Keratinocyte (primary cell): Measurements from ENCODE around the gene IRGC. TPM values are rescaled to one million over a fixed set of nuclear protein-coding genes. Genes with fewer than 3 reads are reported as not detected.

Experiments
- DNase-seq: peaks from one replicate; pipeline ENCODE4 v3.0.0-alpha.2; 2011; ENCODE audit warnings: low read depth, missing footprints, low spot score
- FAIRE-seq: peaks from 2 replicates; lab custom pipeline; 2011; peaks lifted over from hg19 to GRCh38; lab: Jason Lieb, UNC
- H2AFZ ChIP-seq: 2 replicates; pipeline ENCODE4 v1.6.0; 2012; ENCODE audit warnings: low read length, control low read depth, inconsistent platforms; ENCODE audit not compliant: control insufficient read depth
- H3K27ac ChIP-seq: 2 replicates; pipeline ENCODE4 v1.5.1; 2011; ENCODE audit warnings: low read length; ENCODE audit not compliant: control insufficient read depth, insufficient read depth
- H3K27me3 ChIP-seq: 3 replicates; pipeline ENCODE4 v1.6.0; 2011; ENCODE audit warnings: low read length; ENCODE audit not compliant: control insufficient read depth, insufficient read depth; ENCODE audit errors: extremely low read depth
- H3K36me3 ChIP-seq, 2 experiments: 2 replicates in 1 of 2; 3 replicates in 1 of 2; pipeline ENCODE4 v1.5.1; 2011; ENCODE audit warnings: low read length in 2 of 2, mild to moderate bottlenecking in 1 of 2; ENCODE audit not compliant: control insufficient read depth in 2 of 2, insufficient read depth in 2 of 2; ENCODE audit errors: extremely low read depth in 1 of 2
- H3K4me1 ChIP-seq: 3 replicates; pipeline ENCODE4 v1.5.1; 2011; ENCODE audit warnings: low read length; ENCODE audit not compliant: control insufficient read depth, insufficient read depth; ENCODE audit errors: extremely low read depth
- H3K4me2 ChIP-seq: 3 replicates; pipeline ENCODE4 v1.6.0; 2011; ENCODE audit warnings: low read depth, low read length; ENCODE audit not compliant: control insufficient read depth, insufficient read depth; ENCODE audit errors: extremely low read depth
- H3K4me3 ChIP-seq, 3 experiments: fragments of 200-600 bp in 1 of 3; sonication (generic) in 1 of 3; 2 replicates in 2 of 3; 3 replicates in 1 of 3; pipeline ENCODE4 v1.5.1; 2011 to 2016; ENCODE audit warnings: low read length in 3 of 3, mild to moderate bottlenecking in 3 of 3, control low read depth in 2 of 3, inconsistent platforms in 1 of 3, low read depth in 1 of 3, mixed read lengths in 1 of 3, mixed run types in 1 of 3, moderate library complexity in 1 of 3; ENCODE audit not compliant: control insufficient read depth in 2 of 3, insufficient read depth in 2 of 3; ENCODE audit errors: extremely low read depth in 1 of 3
- H3K79me2 ChIP-seq: 2 replicates; pipeline ENCODE4 v1.6.0; 2012; ENCODE audit warnings: low read length; ENCODE audit not compliant: control insufficient read depth, insufficient read depth
- H3K9ac ChIP-seq: 3 replicates; pipeline ENCODE4 v1.6.0; 2011; ENCODE audit warnings: low read length; ENCODE audit not compliant: control insufficient read depth, insufficient read depth; ENCODE audit errors: extremely low read depth
- H3K9me1 ChIP-seq: 3 replicates; pipeline ENCODE4 v1.6.0; 2011; ENCODE audit warnings: low read length; ENCODE audit not compliant: control insufficient read depth, insufficient read depth; ENCODE audit errors: extremely low read depth
- H3K9me3 ChIP-seq: 2 replicates; pipeline ENCODE4 v1.5.1; 2012; ENCODE audit warnings: low read depth, low read length; ENCODE audit not compliant: control insufficient read depth
- H4K20me1 ChIP-seq: 3 replicates; pipeline ENCODE4 v1.6.0; 2011; ENCODE audit warnings: low read length; ENCODE audit not compliant: control insufficient read depth, insufficient read depth; ENCODE audit errors: extremely low read depth
- EZH2 ChIP-seq: IDR thresholded peaks from one replicate; pipeline ENCODE4 v1.6.1; 2012; ENCODE audit warnings: inconsistent platforms, mild to moderate bottlenecking, low read length, moderate library complexity
- dilution Hi-C: fragments of 300-500 bp; cut with MboI; formaldehyde crosslinking; loops from one replicate; pipeline ENCODE4 v1.7.0; 2020; ENCODE audit warnings: low sequenced_read_pairs; ENCODE audit not compliant: extremely low pct_ligation_motif_present
- polyA plus RNA-seq, 5 experiments: library from polyadenylated mRNA; depleted of rRNA in 3 of 5; stranded (reverse) in 3 of 5; stranded (forward) in 1 of 5; unstranded in 1 of 5; fragments of >200 nt; gene quantifications; 1 replicate in 1 of 5; 2 replicates in 3 of 5; 3 replicates in 1 of 5; pipeline versions ENCODE4 v1.2.1 to v1.2.3, GENCODE V29; 2011 to 2012; ENCODE audit warnings: missing spikeins in 2 of 5, low read depth in 1 of 5, low replicate concordance in 1 of 5
- TF ChIP-seq, protein P1 (sequence below), 3 experiments: IDR thresholded peaks in 1 of 3; conservative IDR thresholded peaks in 1 of 3; optimal IDR thresholded peaks in 1 of 3; 2 replicates in 2 of 3; 3 replicates in 1 of 3; pipeline versions ENCODE3 to v1.5.1; 2011; ENCODE audit warnings: low read length in 3 of 3, mild to moderate bottlenecking in 3 of 3, moderate library complexity in 2 of 3, control low read depth in 1 of 3, inconsistent platforms in 1 of 3; ENCODE audit not compliant: insufficient read depth in 2 of 3; ENCODE audit errors: extremely low read depth in 1 of 3

The IRGC gene
- polyA plus RNA-seq, 1 donor (not counting 4 experiments of a cell fraction or from before 2014, with no cell fraction given): not detected

DNA sequence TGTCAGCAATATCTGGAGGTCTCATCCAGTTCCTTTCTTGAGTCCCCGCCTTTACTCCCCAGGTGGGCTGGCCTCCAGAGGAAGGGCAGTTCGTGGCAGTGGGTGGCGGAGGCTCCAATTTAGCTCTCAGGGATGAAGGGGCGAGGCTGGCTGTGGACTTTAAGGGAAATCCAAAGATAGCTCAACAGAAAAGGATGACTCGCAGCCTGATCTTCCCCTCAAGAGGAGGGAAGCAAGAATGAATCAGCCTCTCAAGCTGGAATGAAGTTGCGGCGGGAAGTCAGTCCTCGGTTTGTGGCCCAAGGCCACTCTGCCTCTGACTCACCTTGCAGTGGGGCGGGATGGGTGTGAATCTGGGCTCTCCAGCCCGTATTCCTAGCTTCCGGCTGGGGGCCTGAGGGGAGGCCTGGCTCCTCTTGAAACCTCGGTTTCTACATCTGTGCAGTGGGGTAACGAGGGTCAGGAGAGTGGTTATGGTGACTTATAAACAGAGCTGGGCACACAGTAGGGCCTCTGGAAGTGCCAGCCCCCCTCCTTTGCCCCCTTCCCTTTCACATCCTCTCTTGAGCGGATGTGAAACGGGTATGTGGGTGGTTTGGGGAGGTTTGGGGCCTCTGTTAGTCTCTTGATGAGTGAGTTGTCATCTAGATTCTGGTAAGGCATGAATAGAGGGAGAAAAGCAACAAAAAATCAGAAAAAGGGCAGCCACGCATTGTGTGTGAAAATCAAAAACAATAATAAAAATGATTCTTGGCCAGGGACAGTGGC, 49.4 kb downstream of the IRGC start:
- no peaks in the 10 kb centered on the region for H3K27me3 ChIP-seq
- peaks cover 25% of the 10 kb centered on the region for H3K4me1 ChIP-seq
- TF ChIP-seq, protein P1, sequence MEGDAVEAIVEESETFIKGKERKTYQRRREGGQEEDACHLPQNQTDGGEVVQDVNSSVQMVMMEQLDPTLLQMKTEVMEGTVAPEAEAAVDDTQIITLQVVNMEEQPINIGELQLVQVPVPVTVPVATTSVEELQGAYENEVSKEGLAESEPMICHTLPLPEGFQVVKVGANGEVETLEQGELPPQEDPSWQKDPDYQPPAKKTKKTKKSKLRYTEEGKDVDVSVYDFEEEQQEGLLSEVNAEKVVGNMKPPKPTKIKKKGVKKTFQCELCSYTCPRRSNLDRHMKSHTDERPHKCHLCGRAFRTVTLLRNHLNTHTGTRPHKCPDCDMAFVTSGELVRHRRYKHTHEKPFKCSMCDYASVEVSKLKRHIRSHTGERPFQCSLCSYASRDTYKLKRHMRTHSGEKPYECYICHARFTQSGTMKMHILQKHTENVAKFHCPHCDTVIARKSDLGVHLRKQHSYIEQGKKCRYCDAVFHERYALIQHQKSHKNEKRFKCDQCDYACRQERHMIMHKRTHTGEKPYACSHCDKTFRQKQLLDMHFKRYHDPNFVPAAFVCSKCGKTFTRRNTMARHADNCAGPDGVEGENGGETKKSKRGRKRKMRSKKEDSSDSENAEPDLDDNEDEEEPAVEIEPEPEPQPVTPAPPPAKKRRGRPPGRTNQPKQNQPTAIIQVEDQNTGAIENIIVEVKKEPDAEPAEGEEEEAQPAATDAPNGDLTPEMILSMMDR (optimal IDR thresholded peaks at IDR 0.05 in 1 of 3, IDR thresholded peaks at IDR 0.05 in 1 of 3, conservative IDR thresholded peaks at IDR 0.05 in 1 of 3; ENCODE audit: extremely low read depth in 1 of 3, insufficient read depth in 2 of 3, low read length in 3 of 3): no peak
- no peak for TF ChIP-seq EZH2
- dilution Hi-C loops: no loop called here
- DNase-seq (peak; percentile 95), FAIRE-seq (peak; percentile 98)
- peak overlapping the region; percentile 65 for H3K9ac ChIP-seq
- no peaks in the 10 kb centered on the region for H3K79me2 ChIP-seq
- H3K4me2 ChIP-seq: peak overlapping the region; percentile 67
- H3K9me3 ChIP-seq: no peaks in the 10 kb centered on the region
- peak overlapping the region; percentile 5 for H2AFZ ChIP-seq
- H4K20me1 ChIP-seq: no peaks in the 10 kb centered on the region
- H3K27ac ChIP-seq: peak overlapping the region; percentile 84
- H3K4me3 ChIP-seq: no peak overlapping the region
- peaks cover 0 to 4% of the 10 kb centered on the region in 2 experiments for H3K36me3 ChIP-seq
- H3K9me1 ChIP-seq: no peaks in the 10 kb centered on the region

DNA sequence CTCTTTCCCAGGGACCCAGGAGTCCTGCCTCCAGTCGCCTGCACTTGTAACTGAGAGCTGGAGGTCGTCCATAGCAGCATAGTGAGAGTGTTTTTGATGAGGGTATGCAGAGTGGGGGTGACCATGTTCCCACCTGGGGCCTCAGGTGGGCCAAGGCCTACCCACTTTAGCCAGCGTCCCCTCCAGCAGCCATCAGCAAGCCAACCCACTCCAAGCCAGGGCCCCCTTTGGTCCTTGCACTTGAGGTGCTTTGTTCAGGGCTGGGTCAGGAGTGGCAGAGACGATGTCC, 50.8 kb downstream of the IRGC start:
- TF ChIP-seq, protein P1 (optimal IDR thresholded peaks at IDR 0.05 in 1 of 3, IDR thresholded peaks at IDR 0.05 in 1 of 3, conservative IDR thresholded peaks at IDR 0.05 in 1 of 3; ENCODE audit: extremely low read depth in 1 of 3, insufficient read depth in 2 of 3, low read length in 3 of 3): peak in 1 of 3 experiments; percentile 10
- TF ChIP-seq EZH2: no peak
- dilution Hi-C loops: no loop called here
- no peaks in the 10 kb centered on the region for H3K9me3 ChIP-seq
- H3K36me3 ChIP-seq: peaks cover 0 to 4% of the 10 kb centered on the region in 2 experiments
- H3K27ac ChIP-seq: peak overlapping the region; percentile 84
- no peak for FAIRE-seq
- no peaks in the 10 kb centered on the region for H4K20me1 ChIP-seq
- no peaks in the 10 kb centered on the region for H3K27me3 ChIP-seq
- peaks cover 25% of the 10 kb centered on the region for H3K4me1 ChIP-seq
- H3K9me1 ChIP-seq: no peaks in the 10 kb centered on the region
- H3K4me2 ChIP-seq: no peak overlapping the region
- no peak overlapping the region for H2AFZ ChIP-seq
- H3K4me3 ChIP-seq: no peak overlapping the region
- H3K79me2 ChIP-seq: no peaks in the 10 kb centered on the region
- peak overlapping the region; percentile 3 for H3K9ac ChIP-seq
- DNase-seq: no peak
